Activated CD8-positive, alpha-beta T cell treated with anti-CD3 and anti-CD28 coated beads, Interleukin-2, amount 10 ng/mL, durations not matched to agents 7 days and 5 days (primary cell): Measurements from ENCODE around the gene KYNU. TPM values are rescaled to one million over a fixed set of nuclear protein-coding genes. Genes with fewer than 3 reads are reported as not detected.

Experiments
- ATAC-seq: fragments of 150-1000 bp; cut with Tn5 transposase; one replicate; pipeline ENCODE4 v1.10.0; 2021; ENCODE audit warnings: moderate library complexity
- CTCF ChIA-PET: fragments of 350-600 bp; sonication (Branson Sonifier 250); formaldehyde crosslinking; loops from one replicate; lab custom pipeline; 2021; ENCODE audit warnings: antibody characterized with exemption; lab: Charles Lee
- POLR2A ChIA-PET: fragments of 350-600 bp; sonication (Branson Sonifier 250); formaldehyde crosslinking; loops from one replicate; lab custom pipeline; 2021; ENCODE audit warnings: antibody characterized with exemption; lab: Charles Lee
- DNase-seq: peaks from one replicate; pipeline ENCODE4 v3.0.0-alpha.2; 2020
- H3K27ac Mint-ChIP-seq: one replicate; pipeline ENCODE4 v1.8.0; 2021; ENCODE audit warnings: mild to moderate bottlenecking, mixed read lengths
- H3K27me3 Mint-ChIP-seq: one replicate; pipeline ENCODE4 v1.8.0; 2021; ENCODE audit warnings: low read depth, mixed read lengths
- H3K36me3 Mint-ChIP-seq: one replicate; pipeline ENCODE4 v1.8.0; 2021; ENCODE audit warnings: low read depth, mixed read lengths
- H3K4me1 Mint-ChIP-seq: one replicate; pipeline ENCODE4 v1.8.0; 2021; ENCODE audit warnings: low read depth, mixed read lengths
- H3K4me3 Mint-ChIP-seq: one replicate; pipeline ENCODE4 v1.8.0; 2021; ENCODE audit warnings: mild to moderate bottlenecking, mixed read lengths
- H3K9me3 Mint-ChIP-seq: one replicate; pipeline ENCODE4 v1.8.0; 2022; ENCODE audit warnings: mixed read lengths; ENCODE audit not compliant: insufficient read depth
- total RNA-seq, 2 experiments: library from RNA; stranded (reverse); gene quantifications; one replicate each; pipeline ENCODE4 v1.2.3, GENCODE V29; 2021

Gene KYNU
- total RNA-seq, 2 experiments from 2014 or later: not detected

DNA sequence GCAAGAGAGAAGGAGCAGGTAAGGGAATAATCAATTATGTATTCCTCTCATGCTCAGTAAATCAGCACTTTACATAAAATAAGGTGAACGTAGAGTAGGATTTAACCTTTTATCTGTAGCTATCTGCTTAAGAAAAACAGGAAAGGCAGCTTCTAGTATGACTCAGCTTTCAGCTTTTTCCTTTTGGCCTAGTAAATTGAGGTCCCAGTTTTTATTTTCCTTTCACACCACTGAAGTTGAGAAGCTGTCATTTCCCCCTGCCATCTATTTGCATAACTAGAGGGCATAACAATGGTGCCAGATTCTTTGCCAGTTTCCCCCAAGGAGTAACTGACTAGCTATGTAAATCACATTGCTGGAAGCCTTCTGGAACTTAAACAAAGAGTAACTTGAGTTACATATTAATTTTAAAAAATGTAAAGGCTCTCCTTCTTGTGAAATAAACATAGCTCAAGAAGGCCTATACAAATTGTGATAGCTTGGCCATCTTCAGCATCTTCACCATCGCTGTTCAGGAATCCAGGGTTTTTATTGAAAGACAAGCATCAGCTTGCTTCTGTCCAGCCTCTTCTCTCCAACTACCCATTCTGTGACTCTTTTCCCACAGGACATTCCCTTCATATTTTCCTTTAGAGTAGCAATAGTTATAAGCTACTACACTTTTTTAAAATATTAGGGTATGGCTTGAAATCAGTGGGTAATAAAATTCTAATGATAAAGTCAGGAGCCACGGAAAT, 97.0 kb downstream of the KYNU start:
- Mint-ChIP-seq H3K4me3 (no peak overlapping the region), H3K9me3 (no peaks in the 10 kb centered on the region), H3K27ac (no peak overlapping the region), H3K4me1 (no peaks in the 10 kb centered on the region), H3K27me3 (no peaks in the 10 kb centered on the region), H3K36me3 (no peaks in the 10 kb centered on the region)
- no peak for ATAC-seq
- POLR2A ChIA-PET: no interaction called here
- no peak for DNase-seq
- CTCF ChIA-PET: interaction anchor here (1.8 kb wide), 1 partner anchor 15 kb away, joined by 5 read pairs; no protein-coding TSS in a partner anchor

DNA sequence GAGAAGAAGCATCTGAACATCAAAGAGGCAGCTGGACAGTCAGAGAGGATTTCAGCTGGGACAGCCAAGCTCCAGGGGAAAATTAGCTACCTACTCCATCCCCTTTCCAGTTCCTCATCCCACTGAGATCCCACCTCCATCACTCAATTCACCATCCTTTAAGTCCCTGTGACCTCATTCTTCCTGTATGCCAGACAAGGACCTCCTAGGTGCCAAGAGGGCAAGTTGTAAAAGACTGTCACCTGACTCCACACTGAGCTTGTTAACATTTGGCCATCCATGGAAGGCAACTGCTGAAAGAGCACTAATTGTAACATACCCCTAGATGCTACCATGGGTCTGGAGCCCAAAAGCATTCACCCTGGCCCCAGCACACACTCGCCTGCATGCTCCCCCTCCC, 97.8 kb downstream of the KYNU start:
- Mint-ChIP-seq H3K36me3 (no peaks in the 10 kb centered on the region), H3K27me3 (no peaks in the 10 kb centered on the region), H3K9me3 (no peaks in the 10 kb centered on the region), H3K27ac (no peak overlapping the region), H3K4me1 (no peaks in the 10 kb centered on the region), H3K4me3 (no peak overlapping the region)
- POLR2A ChIA-PET: interaction anchor here (0.5 kb wide), 1 partner anchor 1714 kb away, joined by 3 read pairs; no protein-coding TSS in a partner anchor
- DNase-seq (no peak), ATAC-seq (no peak)
- CTCF ChIA-PET: interaction anchor here (1.8 kb wide), 1 partner anchor 15 kb away, joined by 5 read pairs; no protein-coding TSS in a partner anchor

DNA sequence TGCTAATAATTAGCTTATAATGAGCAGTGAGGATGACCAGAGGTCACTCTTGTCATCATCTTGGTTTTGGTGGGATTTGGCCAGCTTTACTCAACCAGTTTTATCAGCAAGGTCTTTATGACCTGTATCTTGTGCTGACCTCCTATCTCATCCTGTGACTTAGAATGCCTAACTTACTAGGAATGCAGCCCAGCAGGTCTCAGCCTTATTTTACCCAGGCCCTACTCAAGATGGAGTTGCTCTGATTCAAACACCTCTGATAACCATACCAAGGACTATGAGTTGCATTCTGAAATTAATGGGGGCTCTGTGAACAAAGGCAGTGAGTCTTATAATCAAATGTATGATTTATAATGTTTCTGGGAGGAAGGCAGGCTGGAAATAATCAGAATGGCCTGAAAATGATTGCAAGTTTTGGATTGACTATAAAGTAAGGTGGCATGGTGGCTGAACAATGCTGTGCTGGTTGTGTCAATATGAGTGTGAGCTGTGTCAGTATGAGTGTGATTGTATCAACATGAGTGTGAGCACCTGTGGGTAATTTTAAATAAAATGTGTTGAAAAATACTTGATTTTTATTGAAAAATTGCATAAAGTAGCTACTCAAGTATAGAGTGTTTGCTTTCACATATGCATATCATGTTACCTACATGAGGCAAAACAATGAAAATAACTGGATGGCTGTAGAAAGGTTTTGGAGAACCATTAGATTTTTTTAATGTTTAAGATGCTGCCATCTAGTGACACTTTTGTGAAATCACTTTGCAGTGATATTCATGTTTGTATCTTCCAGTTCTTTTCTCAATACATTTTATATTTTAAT, 103.0 kb downstream of the KYNU start:
- Mint-ChIP-seq H3K27me3 (peaks cover 8% of the 10 kb centered on the region), H3K36me3 (no peaks in the 10 kb centered on the region), H3K4me1 (no peaks in the 10 kb centered on the region), H3K4me3 (no peak overlapping the region), H3K27ac (no peak overlapping the region), H3K9me3 (no peaks in the 10 kb centered on the region)
- ChIA-PET CTCF (interaction anchor here (1.0 to 2.0 kb wide), 5 partner anchors 9 to 23 kb away, joined by 3 to 5 read pairs (median 4); no protein-coding TSS in a partner anchor), POLR2A (no interaction called here)
- ATAC-seq (no peak), DNase-seq (no peak)

DNA sequence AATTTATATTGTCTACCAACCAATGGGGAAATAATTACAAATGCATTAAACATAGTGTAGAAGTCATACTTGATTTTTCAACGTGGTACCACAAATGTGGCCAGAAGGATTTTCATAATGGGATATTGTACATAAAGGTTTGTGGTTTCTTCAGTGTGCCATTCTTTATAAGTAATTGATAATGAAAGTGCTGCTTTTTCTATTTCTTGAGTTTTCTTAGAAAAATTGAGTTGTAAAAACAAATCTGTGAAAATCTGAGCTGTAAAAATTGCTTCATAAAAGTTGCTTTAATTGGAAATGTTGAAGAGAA, 103.6 kb downstream of the KYNU start:
- H3K27ac Mint-ChIP-seq: no peak overlapping the region
- H3K36me3 Mint-ChIP-seq: no peaks in the 10 kb centered on the region
- peaks cover 8% of the 10 kb centered on the region for H3K27me3 Mint-ChIP-seq
- ATAC-seq (no peak), DNase-seq (no peak)
- no peak overlapping the region for H3K4me3 Mint-ChIP-seq
- no peaks in the 10 kb centered on the region for H3K4me1 Mint-ChIP-seq
- ChIA-PET POLR2A (no interaction called here), CTCF (interaction anchor here (1.0 to 2.0 kb wide), 4 partner anchors 8 to 13 kb away, joined by 3 to 5 read pairs (median 4); no protein-coding TSS in a partner anchor)
- no peaks in the 10 kb centered on the region for H3K9me3 Mint-ChIP-seq

DNA sequence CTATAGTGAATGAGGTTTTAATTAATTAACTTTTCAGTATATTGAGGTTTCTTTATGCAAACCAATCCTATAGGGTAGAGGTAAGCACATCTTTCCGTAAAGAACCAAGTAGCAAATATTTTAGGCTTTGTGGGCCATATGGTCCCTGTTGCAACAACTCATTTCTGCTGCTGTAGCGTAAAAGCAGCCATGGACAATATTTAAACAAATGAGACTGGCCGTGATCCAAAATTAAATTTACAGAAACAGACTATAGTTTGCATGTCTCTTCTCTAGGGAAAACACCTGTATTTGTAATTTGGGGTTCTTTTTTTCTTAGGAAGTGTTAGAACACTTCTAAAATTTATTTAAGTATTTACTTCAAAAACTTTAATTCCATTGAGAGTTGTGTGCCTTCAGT, 104.3 kb downstream of the KYNU start:
- ChIA-PET CTCF (interaction anchor here (1.0 to 1.7 kb wide), 3 partner anchors 8 to 13 kb away, joined by 3 to 5 read pairs (median 4); no protein-coding TSS in a partner anchor), POLR2A (no interaction called here)
- Mint-ChIP-seq H3K4me3 (no peak overlapping the region), H3K27ac (no peak overlapping the region), H3K27me3 (peaks cover 8% of the 10 kb centered on the region), H3K9me3 (no peaks in the 10 kb centered on the region), H3K4me1 (no peaks in the 10 kb centered on the region), H3K36me3 (no peaks in the 10 kb centered on the region)
- ATAC-seq: no peak
- DNase-seq: no peak

DNA sequence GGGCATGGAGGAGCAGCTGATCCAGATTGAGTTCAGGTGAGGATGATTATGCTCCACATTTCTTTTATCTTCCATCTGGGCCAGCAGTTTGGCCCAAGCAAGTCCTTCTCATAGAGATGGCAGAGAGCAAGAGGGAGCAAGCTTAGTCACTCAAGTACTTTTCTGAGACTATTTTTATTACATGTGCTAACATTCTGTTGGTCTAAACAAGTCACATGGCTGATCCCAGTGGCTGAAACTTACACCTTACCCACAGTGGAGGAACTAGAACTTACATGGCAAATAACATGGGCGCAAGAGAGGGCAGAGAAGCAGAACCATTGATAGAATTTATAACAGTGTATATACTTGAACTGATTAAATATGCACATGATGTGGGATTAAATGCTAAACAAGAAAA, 105.7 kb downstream of the KYNU start:
- no peak overlapping the region for H3K4me3 Mint-ChIP-seq
- ATAC-seq: no peak
- H3K27me3 Mint-ChIP-seq: peaks cover 11% of the 10 kb centered on the region
- H3K9me3 Mint-ChIP-seq: no peaks in the 10 kb centered on the region
- POLR2A ChIA-PET: no interaction called here
- CTCF ChIA-PET: no interaction called here
- H3K27ac Mint-ChIP-seq: no peak overlapping the region
- no peaks in the 10 kb centered on the region for H3K36me3 Mint-ChIP-seq
- no peak for DNase-seq
- no peaks in the 10 kb centered on the region for H3K4me1 Mint-ChIP-seq

DNA sequence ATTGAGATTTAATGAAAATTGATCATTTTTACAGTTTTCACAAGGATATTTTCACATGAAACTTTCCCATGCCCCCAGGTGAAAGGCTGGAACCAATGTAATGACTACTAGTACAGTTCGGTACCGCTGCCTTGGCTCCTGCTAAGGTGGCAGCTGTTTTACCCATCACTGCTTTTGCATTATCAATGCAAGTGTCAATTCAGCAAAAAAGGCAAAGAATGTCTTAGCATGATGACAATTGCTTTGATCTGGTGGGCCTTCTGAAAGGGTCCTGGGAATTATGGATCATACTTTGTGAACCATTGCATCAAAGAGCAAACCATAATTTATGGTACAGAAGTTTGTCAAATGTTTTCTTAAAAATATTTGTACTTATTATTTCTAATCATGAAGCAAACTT, 107.2 kb downstream of the KYNU start:
- Mint-ChIP-seq H3K27ac (no peak overlapping the region), H3K27me3 (peaks cover 11% of the 10 kb centered on the region)

DNA sequence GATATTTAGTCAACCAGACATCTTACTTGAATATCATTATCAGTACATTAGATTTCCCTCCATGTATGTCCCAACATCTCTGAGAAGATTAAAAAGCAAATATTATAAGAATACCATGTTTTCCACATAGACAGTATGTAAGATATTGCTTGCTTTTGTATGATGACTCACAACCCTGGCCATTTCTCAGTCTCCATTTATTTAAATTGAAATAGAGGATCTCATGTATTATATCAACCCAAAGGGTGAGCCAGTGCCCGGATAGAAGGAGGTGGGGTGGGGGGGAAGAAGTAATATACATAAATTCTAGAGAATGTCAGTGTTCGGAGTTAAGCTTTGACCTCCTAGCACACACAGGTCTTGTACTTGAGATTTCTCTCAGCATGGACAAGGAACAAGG, 109.6 kb downstream of the KYNU start:
- DNase-seq (no peak), ATAC-seq (no peak)
- no peaks in the 10 kb centered on the region for H3K36me3 Mint-ChIP-seq
- no peak overlapping the region for H3K27ac Mint-ChIP-seq
- ChIA-PET POLR2A (no interaction called here), CTCF (no interaction called here)
- no peaks in the 10 kb centered on the region for H3K9me3 Mint-ChIP-seq
- H3K4me1 Mint-ChIP-seq: no peaks in the 10 kb centered on the region
- H3K27me3 Mint-ChIP-seq: peaks cover 16% of the 10 kb centered on the region
- H3K4me3 Mint-ChIP-seq: no peak overlapping the region

More for the DNA sequence above, 107.2 kb downstream of the KYNU start:
- Mint-ChIP-seq H3K4me3 (no peak overlapping the region), H3K9me3 (no peaks in the 10 kb centered on the region), H3K36me3 (no peaks in the 10 kb centered on the region), H3K4me1 (no peaks in the 10 kb centered on the region)
- DNase-seq (no peak), ATAC-seq (no peak)
- POLR2A ChIA-PET: no interaction called here
- CTCF ChIA-PET: no interaction called here

DNA sequence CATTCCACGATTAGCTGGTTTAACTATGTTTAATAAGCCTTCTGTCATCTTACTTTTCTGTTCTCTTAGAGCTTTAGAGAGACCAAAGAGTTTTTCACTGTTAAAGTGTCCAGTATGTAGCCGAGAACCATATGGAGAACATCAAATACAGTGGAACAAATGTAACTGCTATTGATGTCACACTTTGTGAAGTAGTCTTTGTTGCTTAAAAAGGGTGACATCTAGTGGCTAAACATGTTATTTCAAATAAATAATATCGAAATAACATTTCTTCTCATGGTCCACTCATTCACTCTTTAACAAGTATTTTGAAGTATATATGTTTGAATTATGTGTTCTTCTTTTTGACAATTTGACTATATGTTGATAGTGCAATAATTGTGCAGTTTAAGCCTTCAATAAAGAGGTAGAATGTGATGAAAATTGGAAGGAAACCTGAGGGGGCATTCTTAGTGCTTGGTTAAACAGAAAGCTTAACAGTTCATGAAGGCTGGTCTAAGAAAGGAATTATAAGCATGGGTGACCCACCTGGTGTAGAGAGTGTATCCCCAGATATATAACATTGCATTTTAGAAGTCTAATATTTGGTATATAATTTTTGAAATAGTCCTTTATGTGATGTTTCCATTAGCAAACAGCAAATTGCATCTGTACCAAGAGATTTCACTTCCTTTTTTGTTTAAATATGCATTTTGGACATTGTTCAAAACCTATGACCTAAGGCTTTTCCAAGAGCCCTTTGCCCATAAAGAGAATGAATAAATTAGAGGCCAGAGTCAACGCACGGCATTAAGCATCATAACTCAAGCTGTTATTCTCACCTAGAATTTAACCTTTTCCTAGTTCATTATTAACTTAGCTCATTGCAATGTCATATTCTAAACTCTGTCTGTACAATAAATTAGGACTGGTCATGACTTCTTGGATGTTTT, 112.1 kb downstream of the KYNU start:
- peaks cover 17% of the 10 kb centered on the region for H3K27me3 Mint-ChIP-seq
- no peaks in the 10 kb centered on the region for H3K36me3 Mint-ChIP-seq
- DNase-seq (no peak), ATAC-seq (no peak)
- POLR2A ChIA-PET: no interaction called here
- CTCF ChIA-PET: interaction anchor here (0.9 to 2.1 kb wide), 6 partner anchors 9 to 27 kb away, joined by 3 to 10 read pairs (median 4); no protein-coding TSS in a partner anchor
- H3K4me3 Mint-ChIP-seq: no peak overlapping the region
- H3K27ac Mint-ChIP-seq: no peak overlapping the region
- H3K4me1 Mint-ChIP-seq: no peaks in the 10 kb centered on the region
- no peaks in the 10 kb centered on the region for H3K9me3 Mint-ChIP-seq

DNA sequence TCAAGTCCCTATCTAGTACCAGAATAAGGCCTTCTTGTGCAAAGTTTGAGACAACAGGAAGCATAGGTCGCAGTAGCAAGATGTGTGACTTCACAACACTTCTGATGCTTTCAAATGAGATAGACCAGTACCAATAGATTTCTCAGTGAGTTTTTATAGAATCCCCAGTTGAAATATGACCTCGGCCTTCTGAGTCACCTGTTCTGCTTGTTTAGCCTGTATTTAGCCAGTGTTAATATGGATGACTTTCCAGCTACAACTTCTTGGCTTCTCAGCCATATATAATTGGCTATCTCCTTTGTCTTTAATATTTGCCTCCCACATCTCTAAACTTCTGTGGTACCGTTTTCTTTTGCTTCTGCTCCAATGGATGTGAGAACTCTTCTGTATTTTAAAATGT, 113.8 kb downstream of the KYNU start:
- H3K27me3 Mint-ChIP-seq: peaks cover 21% of the 10 kb centered on the region
- no peaks in the 10 kb centered on the region for H3K4me1 Mint-ChIP-seq
- ATAC-seq (no peak), DNase-seq (no peak)
- H3K27ac Mint-ChIP-seq: no peak overlapping the region
- POLR2A ChIA-PET: no interaction called here
- CTCF ChIA-PET: no interaction called here
- no peaks in the 10 kb centered on the region for H3K36me3 Mint-ChIP-seq
- H3K9me3 Mint-ChIP-seq: no peaks in the 10 kb centered on the region
- H3K4me3 Mint-ChIP-seq: no peak overlapping the region

DNA sequence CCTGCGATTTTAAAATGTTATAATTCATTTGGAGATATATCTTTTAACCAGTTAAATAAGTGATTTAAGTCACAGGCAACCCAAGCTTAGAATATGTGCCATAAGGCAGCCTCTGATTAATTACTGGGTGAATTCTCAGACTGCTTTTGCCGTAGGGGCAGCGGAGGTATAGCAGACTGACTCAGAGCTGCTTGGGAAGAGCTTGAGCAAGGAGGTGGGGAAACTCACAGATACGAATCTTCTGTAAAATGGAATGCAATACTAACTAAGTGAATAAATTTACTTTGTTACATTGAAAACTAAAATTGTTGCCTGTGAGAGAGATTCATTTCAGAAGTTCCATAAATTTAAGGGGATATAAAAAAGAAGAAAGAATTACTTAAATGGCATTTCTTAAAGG, 115.4 kb downstream of the KYNU start:
- Mint-ChIP-seq H3K27ac (no peak overlapping the region), H3K4me1 (no peaks in the 10 kb centered on the region), H3K27me3 (peaks cover 22% of the 10 kb centered on the region), H3K9me3 (no peaks in the 10 kb centered on the region), H3K36me3 (no peaks in the 10 kb centered on the region), H3K4me3 (no peak overlapping the region)
- POLR2A ChIA-PET: no interaction called here
- ATAC-seq: no peak
- DNase-seq: no peak
- CTCF ChIA-PET: no interaction called here
